Mesenchymal stem cell (in vitro differentiated cells and primary cell): ENCODE data around the gene DLL1.

Experiments used
- DNase-seq: peaks from one replicate; pipeline ENCODE4 v3.0.0-alpha.2; 2013
- H2AFZ ChIP-seq: one replicate; pipeline ENCODE4 v1.6.1; 2013; ENCODE audit warnings: low read depth, mild to moderate bottlenecking, control low read depth, inconsistent platforms, low read length, moderate library complexity
- H2AK5ac ChIP-seq: 2 replicates; pipeline ENCODE4 v1.6.1; 2013; ENCODE audit warnings: low read length, moderate library complexity, mild to moderate bottlenecking, inconsistent platforms; ENCODE audit not compliant: severe bottlenecking
- H2BK120ac ChIP-seq: one replicate; pipeline ENCODE4 v1.6.1; 2013; ENCODE audit warnings: low read depth, mild to moderate bottlenecking, inconsistent platforms, low read length, moderate library complexity
- H2BK12ac ChIP-seq, 2 experiments: one replicate each; pipeline ENCODE4 v1.6.1; 2013; ENCODE audit warnings: inconsistent platforms in 2 of 2, low read length in 2 of 2, mild to moderate bottlenecking in 2 of 2, moderate library complexity in 2 of 2, control low read depth in 1 of 2
- H2BK15ac ChIP-seq: one replicate; pipeline ENCODE4 v1.6.1; 2013; ENCODE audit warnings: mild to moderate bottlenecking, low read depth, inconsistent platforms; ENCODE audit not compliant: poor library complexity, severe bottlenecking
- H2BK5ac ChIP-seq: 2 replicates; pipeline ENCODE4 v1.6.1; 2013; ENCODE audit warnings: low read depth, mild to moderate bottlenecking, low read length, control low read depth, inconsistent platforms; ENCODE audit not compliant: poor library complexity, severe bottlenecking
- H3K14ac ChIP-seq, 2 experiments: one replicate each; pipeline ENCODE4 v1.6.1; 2013; ENCODE audit warnings: inconsistent platforms in 2 of 2, low read length in 2 of 2, control low read depth in 1 of 2, mild to moderate bottlenecking in 1 of 2, moderate library complexity in 1 of 2
- H3K18ac ChIP-seq, 2 experiments: one replicate each; pipeline ENCODE4 v1.6.1; 2013; ENCODE audit warnings: inconsistent platforms in 2 of 2, low read length in 2 of 2, control low read depth in 1 of 2, low read depth in 1 of 2, mild to moderate bottlenecking in 1 of 2
- H3K23ac ChIP-seq, 2 experiments: one replicate each; pipeline ENCODE4 v1.6.1; 2013; ENCODE audit warnings: inconsistent platforms in 2 of 2, low read length in 2 of 2, mild to moderate bottlenecking in 2 of 2, moderate library complexity in 2 of 2, control low read depth in 1 of 2
- H3K27ac ChIP-seq: 2 replicates; pipeline ENCODE4 v1.5.1; 2013; ENCODE audit warnings: mild to moderate bottlenecking, moderate library complexity, low read length, control low read depth, inconsistent platforms; ENCODE audit not compliant: poor library complexity, severe bottlenecking
- H3K27me3 ChIP-seq, 2 experiments: 2 replicates each; pipeline versions ENCODE4 v1.6.1 to v1.7.0; 2013; ENCODE audit warnings: low read length in 2 of 2, mild to moderate bottlenecking in 2 of 2, moderate library complexity in 2 of 2, control low read depth in 1 of 2, inconsistent platforms in 1 of 2; ENCODE audit not compliant: control insufficient read depth in 1 of 2, insufficient read depth in 1 of 2
- H3K36me3 ChIP-seq, 2 experiments: 2 replicates each; pipeline versions ENCODE4 v1.6.1 to v1.7.0; 2013; ENCODE audit warnings: low read length in 2 of 2, control low read depth in 1 of 2, inconsistent platforms in 1 of 2, low read depth in 1 of 2, mild to moderate bottlenecking in 1 of 2; ENCODE audit not compliant: insufficient read depth in 2 of 2, control insufficient read depth in 1 of 2
- H3K4ac ChIP-seq, 2 experiments: one replicate each; pipeline ENCODE4 v1.6.1; 2013; ENCODE audit warnings: inconsistent platforms in 2 of 2, low read length in 2 of 2, mild to moderate bottlenecking in 2 of 2, moderate library complexity in 2 of 2, control low read depth in 1 of 2, low read depth in 1 of 2
- H3K4me1 ChIP-seq: 2 replicates; pipeline ENCODE4 v1.6.1; 2013; ENCODE audit warnings: low read depth, low read length, control low read depth; ENCODE audit not compliant: control insufficient read depth, insufficient read depth
- H3K4me2 ChIP-seq: 2 replicates; pipeline ENCODE4 v1.6.1; 2013; ENCODE audit warnings: low read length, mild to moderate bottlenecking, inconsistent platforms; ENCODE audit not compliant: poor library complexity, severe bottlenecking
- H3K4me3 ChIP-seq, 2 experiments: 2 replicates each; pipeline versions ENCODE4 v1.5.1 to v1.7.0; 2013; ENCODE audit warnings: low read length in 2 of 2, mild to moderate bottlenecking in 2 of 2, control low read depth in 1 of 2, low read depth in 1 of 2; ENCODE audit not compliant: insufficient read depth in 1 of 2
- H3K79me1 ChIP-seq: replicated peaks from 2 replicates; pipeline ENCODE4 v1.6.1; 2013; ENCODE audit warnings: mild to moderate bottlenecking, control low read depth, low read length, inconsistent platforms; ENCODE audit not compliant: poor library complexity, severe bottlenecking
- H3K9ac ChIP-seq: 2 replicates; pipeline ENCODE4 v1.7.0; 2013; ENCODE audit warnings: mild to moderate bottlenecking, low read length, moderate library complexity
- H3K9me3 ChIP-seq: 2 replicates; pipeline ENCODE4 v1.7.0; 2013; ENCODE audit warnings: mild to moderate bottlenecking, low read length; ENCODE audit not compliant: control insufficient read depth
- H4K8ac ChIP-seq: one replicate; pipeline ENCODE4 v1.6.1; 2013; ENCODE audit warnings: inconsistent platforms, mild to moderate bottlenecking, low read length, moderate library complexity
- H4K91ac ChIP-seq: one replicate; pipeline ENCODE4 v1.6.1; 2013; ENCODE audit warnings: mild to moderate bottlenecking, low read length, inconsistent platforms
- WGBS: methylation state at CpG from one replicate; pipeline ENCODE4 v1.1.7; 2013; ENCODE audit warnings: mixed read lengths; 5-methylcytosine and 5-hydroxymethylcytosine counted together

Gene DLL1

GRCh38 chr6:170285482-170285881 lies 5.4 kb downstream of the DLL1 start:
- H2BK5ac ChIP-seq = no peak overlapping the region
- H3K23ac ChIP-seq = no peak overlapping the region
- peaks cover 49 to 51% of the 10 kb centered on the region in 2 experiments for H3K27me3 ChIP-seq
- no peak overlapping the region for H2BK15ac ChIP-seq
- 84% methylated on average over 5 of the region's 5 CpGs for WGBS
- no peak overlapping the region for H3K4me3 ChIP-seq
- H3K4me2 ChIP-seq = no peak overlapping the region
- peaks cover 19% of the 10 kb centered on the region for H3K4me1 ChIP-seq
- H3K18ac ChIP-seq = no peak overlapping the region
- no peak overlapping the region for H4K8ac ChIP-seq
- peaks cover 0 to 8% of the 10 kb centered on the region in 2 experiments for H3K36me3 ChIP-seq
- no peak overlapping the region for H3K4ac ChIP-seq
- H2AK5ac ChIP-seq = no peak overlapping the region
- H2BK120ac ChIP-seq = no peak overlapping the region
- H3K9ac ChIP-seq = no peak overlapping the region
- no peaks in the 10 kb centered on the region for H3K79me1 ChIP-seq
- no peak overlapping the region for H2BK12ac ChIP-seq
- H4K91ac ChIP-seq = no peak overlapping the region
- H3K27ac ChIP-seq = no peak overlapping the region
- H3K14ac ChIP-seq = no peak overlapping the region
- H2AFZ ChIP-seq = no peak overlapping the region
- no peak for DNase-seq
- H3K9me3 ChIP-seq = no peaks in the 10 kb centered on the region

GRCh38 chr6:170284866-170285469 lies 5.9 kb downstream of the DLL1 start:
- no peak overlapping the region for H2BK12ac ChIP-seq
- no peaks in the 10 kb centered on the region for H3K79me1 ChIP-seq
- H3K9me3 ChIP-seq = no peaks in the 10 kb centered on the region
- H3K23ac ChIP-seq = no peak overlapping the region
- no peak overlapping the region for H2AK5ac ChIP-seq
- H3K4me3 ChIP-seq = no peak overlapping the region
- no peak overlapping the region for H3K14ac ChIP-seq
- H4K91ac ChIP-seq = no peak overlapping the region
- no peak for DNase-seq
- no peak overlapping the region for H3K18ac ChIP-seq
- no peak overlapping the region for H3K9ac ChIP-seq
- peaks cover 45 to 53% of the 10 kb centered on the region in 2 experiments for H3K27me3 ChIP-seq
- H3K36me3 ChIP-seq = peaks cover 0 to 8% of the 10 kb centered on the region in 2 experiments
- no peak overlapping the region for H3K27ac ChIP-seq
- peaks cover 17% of the 10 kb centered on the region for H3K4me1 ChIP-seq
- no peak overlapping the region for H2BK5ac ChIP-seq
- H2AFZ ChIP-seq = no peak overlapping the region
- H3K4ac ChIP-seq = no peak overlapping the region
- H2BK15ac ChIP-seq = no peak overlapping the region
- no peak overlapping the region for H4K8ac ChIP-seq
- no peak overlapping the region for H2BK120ac ChIP-seq
- no peak overlapping the region for H3K4me2 ChIP-seq
- 92% methylated on average over 24 of the region's 24 CpGs for WGBS

GRCh38 chr6:170284126-170284773 lies 6.6 kb downstream of the DLL1 start:
- Histone ChIP-seq H3K27ac (no peak overlapping the region), H2BK12ac (no peak overlapping the region), H3K4me2 (no peak overlapping the region), H3K27me3 (peaks cover 38 to 57% of the 10 kb centered on the region in 2 experiments), H3K14ac (no peak overlapping the region), H2BK120ac (no peak overlapping the region), H3K9me3 (no peaks in the 10 kb centered on the region), H3K23ac (no peak overlapping the region), H2BK15ac (no peak overlapping the region), H3K9ac (no peak overlapping the region), H3K4me3 (no peak overlapping the region), H2AFZ (no peak overlapping the region), H2AK5ac (no peak overlapping the region), H3K79me1 (no peaks in the 10 kb centered on the region), H2BK5ac (no peak overlapping the region), H3K4me1 (peaks cover 10% of the 10 kb centered on the region), H4K91ac (no peak overlapping the region), H3K36me3 (peaks cover 0 to 8% of the 10 kb centered on the region in 2 experiments), H4K8ac (no peak overlapping the region), H3K18ac (no peak overlapping the region), H3K4ac (no peak overlapping the region)
- WGBS = 90% methylated on average over 15 of the region's 15 CpGs
- no peak for DNase-seq

GRCh38 chr6:170283212-170284081 lies 7.4 kb downstream of the DLL1 start:
- Histone ChIP-seq H3K9me3 (no peaks in the 10 kb centered on the region), H2BK15ac (no peak overlapping the region), H2AFZ (no peak overlapping the region), H3K27ac (no peak overlapping the region), H3K4me1 (peaks cover 6% of the 10 kb centered on the region), H3K4me2 (no peak overlapping the region), H2AK5ac (no peak overlapping the region), H3K23ac (no peak overlapping the region), H3K27me3 (peaks cover 30 to 52% of the 10 kb centered on the region in 2 experiments), H3K14ac (no peak overlapping the region), H3K18ac (no peak overlapping the region), H3K79me1 (no peaks in the 10 kb centered on the region), H3K4ac (no peak overlapping the region), H4K91ac (no peak overlapping the region), H2BK120ac (no peak overlapping the region), H2BK5ac (no peak overlapping the region), H3K9ac (no peak overlapping the region), H3K4me3 (no peak overlapping the region), H2BK12ac (no peak overlapping the region), H4K8ac (no peak overlapping the region), H3K36me3 (peaks cover 0 to 8% of the 10 kb centered on the region in 2 experiments)
- WGBS = 96% methylated on average over 60 of the region's 60 CpGs
- DNase-seq = no peak
